K562 (cell line): ENCODE results near the gene CD3D. TPM values are rescaled to one million over a fixed set of nuclear protein-coding genes. Genes with fewer than 3 reads are reported as not detected.
A peak's percentile ranks its signal among the peaks of the same experiment; 100 is the strongest.

Experiments used
- CSDE1 ChIP-seq, 2 experiments: fragments of 450-650 bp; IDR thresholded peaks; 2 replicates each; pipeline ENCODE4 v1.6.1; 2016; ENCODE audit warnings: mild to moderate bottlenecking in 1 of 2
- CTCFL ChIP-seq: IDR thresholded peaks from 2 replicates; pipeline ENCODE4 v1.6.1; 2011; ENCODE audit warnings: borderline replicate concordance, low read depth, mild to moderate bottlenecking, moderate library complexity, low read length; ENCODE audit not compliant: insufficient read depth, poor library complexity, severe bottlenecking
- MCM2 ChIP-seq: fragments of 450-650 bp; IDR thresholded peaks from 2 replicates; pipeline ENCODE4 v1.6.1; 2017; ENCODE audit warnings: low read depth, mild to moderate bottlenecking
- MEIS2 ChIP-seq: fragments of 450-650 bp; IDR thresholded peaks from 2 replicates; pipeline ENCODE4 v1.6.1; 2014; ENCODE audit warnings: mild to moderate bottlenecking; ENCODE audit not compliant: partially characterized antibody
- NFXL1 ChIP-seq: fragments of 450-650 bp; formaldehyde crosslinking; IDR thresholded peaks from 2 replicates; pipeline ENCODE4 v1.4.0; 2021; ENCODE audit warnings: mild to moderate bottlenecking
- RBM34 ChIP-seq: fragments of 200-400 bp; formaldehyde crosslinking; IDR thresholded peaks from 2 replicates; pipeline ENCODE4 v1.6.1; 2018; ENCODE audit warnings: low read length, borderline replicate concordance; ENCODE audit not compliant: insufficient read depth
- SMC3 ChIP-seq: conservative IDR thresholded peaks from 2 replicates; pipeline ENCODE4 v1.6.1; 2011; ENCODE audit warnings: low read depth, low read length, improper control_type of control experiment; ENCODE audit not compliant: insufficient read depth
- SUPT5H ChIP-seq: fragments of 450-650 bp; IDR thresholded peaks from 2 replicates; pipeline ENCODE4 v1.6.1; 2016
- TAF9B ChIP-seq: fragments of 450-650 bp; IDR thresholded peaks from 2 replicates; pipeline ENCODE4 v1.6.1; 2018; ENCODE audit warnings: mild to moderate bottlenecking; ENCODE audit not compliant: partially characterized antibody
- ZNF408 ChIP-seq: fragments of 250-450 bp; sonication (Bioruptor Pico); IDR thresholded peaks from 2 replicates; pipeline ENCODE4 v1.4.0; 2020; ENCODE audit warnings: low read depth, mild to moderate bottlenecking, moderate library complexity
- ZNF57 ChIP-seq: fragments of 450-650 bp; formaldehyde crosslinking; IDR thresholded peaks from 2 replicates; pipeline ENCODE4 v1.4.0; 2020; ENCODE audit warnings: mild to moderate bottlenecking, moderate library complexity
- polyA plus RNA-seq, 8 experiments: library from polyadenylated mRNA; depleted of rRNA in 4 of 8; stranded (reverse) in 5 of 8; unstranded in 3 of 8; fragments of >200 nt; fragmentation: Nextera tagmentation in 2 of 8; fragmentation: Illumina TruSeq in 1 of 8; extraction: Ambion mirVana in 2 of 8; extraction: Trizol in 1 of 8; gene quantifications; 2 replicates each; pipeline versions ENCODE4 v1.2.1 to v1.2.3, GENCODE V29; 2011 to 2014; ENCODE audit warnings: inconsistent platforms in 1 of 8, missing spikeins in 1 of 8
- total RNA-seq, 7 experiments: library from RNA; depleted of rRNA in 6 of 7; stranded (reverse); fragments of >200 nt in 6 of 7; fragmentation: Illumina TruSeq in 2 of 7; extraction: Trizol in 2 of 7; gene quantifications; 2 replicates each; pipeline versions ENCODE4 v1.2.1 to v1.2.3, GENCODE V29; 2011 to 2021; ENCODE audit warnings: low replicate concordance in 1 of 7
- TF ChIP-seq, protein P1 (sequence below): sonication (generic); formaldehyde crosslinking; IDR thresholded peaks from 2 replicates; pipeline ENCODE4 v1.8.1; 2022; ENCODE audit warnings: missing genetic modification reagents
- TF ChIP-seq, protein P2 (sequence below), 3 experiments: IDR thresholded peaks in 2 of 3; conservative IDR thresholded peaks in 1 of 3; 2 replicates each; pipeline ENCODE4 v1.5.1; 2011 to 2012; ENCODE audit warnings: low read length in 3 of 3, mild to moderate bottlenecking in 3 of 3, control low read depth in 2 of 3, improper control_type of control experiment in 1 of 3, inconsistent platforms in 1 of 3, low read depth in 1 of 3, mixed read lengths in 1 of 3, moderate library complexity in 1 of 3; ENCODE audit not compliant: insufficient read depth in 2 of 3
- TF ChIP-seq, protein P3 (sequence below): sonication (generic); formaldehyde crosslinking; IDR thresholded peaks from 2 replicates; pipeline ENCODE4 v1.8.0; 2022; ENCODE audit warnings: missing genetic modification reagents, mild to moderate bottlenecking, moderate library complexity, borderline replicate concordance

CD3D gene
- total and polyA plus RNA-seq, 9 of the 15 experiments (the other 6 are each of a cell fraction or from before 2014, with no cell fraction given), result 36.2 to 238 (median 67.1) TPM

GRCh38 chr11:118295815-118296454, 46.6 kb downstream of the CD3D start (continued):
- TF ChIP-seq MCM2 (no peak), SUPT5H (no peak), RBM34 (no peak), TAF9B (no peak), SMC3 (peak; percentile 39; the same call in 1 of the 2 replicates), ZNF408 (CRISPR knock-in tag) (no peak), CTCFL (no peak), MEIS2 (peak; percentile 69), CSDE1 (IDR thresholded peaks at IDR 0.05) (no peak), NFXL1 (CRISPR knock-in tag) (no peak), ZNF57 (CRISPR knock-in tag) (no peak)
- TF ChIP-seq, protein P1, sequence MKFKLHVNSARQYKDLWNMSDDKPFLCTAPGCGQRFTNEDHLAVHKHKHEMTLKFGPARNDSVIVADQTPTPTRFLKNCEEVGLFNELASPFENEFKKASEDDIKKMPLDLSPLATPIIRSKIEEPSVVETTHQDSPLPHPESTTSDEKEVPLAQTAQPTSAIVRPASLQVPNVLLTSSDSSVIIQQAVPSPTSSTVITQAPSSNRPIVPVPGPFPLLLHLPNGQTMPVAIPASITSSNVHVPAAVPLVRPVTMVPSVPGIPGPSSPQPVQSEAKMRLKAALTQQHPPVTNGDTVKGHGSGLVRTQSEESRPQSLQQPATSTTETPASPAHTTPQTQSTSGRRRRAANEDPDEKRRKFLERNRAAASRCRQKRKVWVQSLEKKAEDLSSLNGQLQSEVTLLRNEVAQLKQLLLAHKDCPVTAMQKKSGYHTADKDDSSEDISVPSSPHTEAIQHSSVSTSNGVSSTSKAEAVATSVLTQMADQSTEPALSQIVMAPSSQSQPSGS, result no peak
- TF ChIP-seq, protein P2, sequence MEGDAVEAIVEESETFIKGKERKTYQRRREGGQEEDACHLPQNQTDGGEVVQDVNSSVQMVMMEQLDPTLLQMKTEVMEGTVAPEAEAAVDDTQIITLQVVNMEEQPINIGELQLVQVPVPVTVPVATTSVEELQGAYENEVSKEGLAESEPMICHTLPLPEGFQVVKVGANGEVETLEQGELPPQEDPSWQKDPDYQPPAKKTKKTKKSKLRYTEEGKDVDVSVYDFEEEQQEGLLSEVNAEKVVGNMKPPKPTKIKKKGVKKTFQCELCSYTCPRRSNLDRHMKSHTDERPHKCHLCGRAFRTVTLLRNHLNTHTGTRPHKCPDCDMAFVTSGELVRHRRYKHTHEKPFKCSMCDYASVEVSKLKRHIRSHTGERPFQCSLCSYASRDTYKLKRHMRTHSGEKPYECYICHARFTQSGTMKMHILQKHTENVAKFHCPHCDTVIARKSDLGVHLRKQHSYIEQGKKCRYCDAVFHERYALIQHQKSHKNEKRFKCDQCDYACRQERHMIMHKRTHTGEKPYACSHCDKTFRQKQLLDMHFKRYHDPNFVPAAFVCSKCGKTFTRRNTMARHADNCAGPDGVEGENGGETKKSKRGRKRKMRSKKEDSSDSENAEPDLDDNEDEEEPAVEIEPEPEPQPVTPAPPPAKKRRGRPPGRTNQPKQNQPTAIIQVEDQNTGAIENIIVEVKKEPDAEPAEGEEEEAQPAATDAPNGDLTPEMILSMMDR (IDR thresholded peaks at IDR 0.05 in 2 of 3, conservative IDR thresholded peaks at IDR 0.05 in 1 of 3; ENCODE audit: insufficient read depth in 2 of 3, low read depth in 1 of 3, low read length in 3 of 3), result peak; percentile 57 to 81 (median 61); a peak in 5 of 6 replicates
- TF ChIP-seq, protein P3, sequence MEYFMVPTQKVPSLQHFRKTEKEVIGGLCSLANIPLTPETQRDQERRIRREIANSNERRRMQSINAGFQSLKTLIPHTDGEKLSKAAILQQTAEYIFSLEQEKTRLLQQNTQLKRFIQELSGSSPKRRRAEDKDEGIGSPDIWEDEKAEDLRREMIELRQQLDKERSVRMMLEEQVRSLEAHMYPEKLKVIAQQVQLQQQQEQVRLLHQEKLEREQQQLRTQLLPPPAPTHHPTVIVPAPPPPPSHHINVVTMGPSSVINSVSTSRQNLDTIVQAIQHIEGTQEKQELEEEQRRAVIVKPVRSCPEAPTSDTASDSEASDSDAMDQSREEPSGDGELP (CRISPR knock-in tag), result no peak
